GM12891 (cell line): ENCODE data around the gene SLCO1A2.

ENCODE experiments used
- PAX5 ChIP-seq: IDR thresholded peaks from 2 replicates; pipeline ENCODE4 v1.6.1; 2011; ENCODE audit warnings: low read length, moderate library complexity, mild to moderate bottlenecking; ENCODE audit not compliant: insufficient read depth, severe bottlenecking
- POLR2A ChIP-seq: IDR thresholded peaks from 2 replicates; pipeline ENCODE4 v1.6.1; 2011; ENCODE audit warnings: low read depth, low read length, control low read depth
- POLR2AphosphoS5 ChIP-seq: IDR thresholded peaks from 2 replicates; pipeline ENCODE4 v1.6.1; 2011; ENCODE audit warnings: low read depth, low read length, control low read depth
- TAF1 ChIP-seq: IDR thresholded peaks from 2 replicates; pipeline ENCODE4 v1.6.1; 2011; ENCODE audit warnings: low read depth, low read length, control low read depth

- TF ChIP-seq POLR2A = no peak
- TF ChIP-seq PAX5 = no peak
- TF ChIP-seq TAF1 = no peak
- no peak for TF ChIP-seq POLR2AphosphoS5
Measured at GRCh38 chr12:21234395-21234794, 100.3 kb downstream of the SLCO1A2 start.
